Hair follicular keratinocyte (primary cell): ENCODE measurements around the gene DDX54. TPM values are rescaled to one million over a fixed set of nuclear protein-coding genes. Genes with fewer than 3 reads are reported as not detected.

ENCODE experiments used
- total RNA-seq: library from RNA; depleted of rRNA; stranded (reverse); fragments of >200 nt; gene quantifications from 2 replicates; pipeline ENCODE4 v1.2.3, GENCODE V29; 2015

Gene DDX54, protein sequence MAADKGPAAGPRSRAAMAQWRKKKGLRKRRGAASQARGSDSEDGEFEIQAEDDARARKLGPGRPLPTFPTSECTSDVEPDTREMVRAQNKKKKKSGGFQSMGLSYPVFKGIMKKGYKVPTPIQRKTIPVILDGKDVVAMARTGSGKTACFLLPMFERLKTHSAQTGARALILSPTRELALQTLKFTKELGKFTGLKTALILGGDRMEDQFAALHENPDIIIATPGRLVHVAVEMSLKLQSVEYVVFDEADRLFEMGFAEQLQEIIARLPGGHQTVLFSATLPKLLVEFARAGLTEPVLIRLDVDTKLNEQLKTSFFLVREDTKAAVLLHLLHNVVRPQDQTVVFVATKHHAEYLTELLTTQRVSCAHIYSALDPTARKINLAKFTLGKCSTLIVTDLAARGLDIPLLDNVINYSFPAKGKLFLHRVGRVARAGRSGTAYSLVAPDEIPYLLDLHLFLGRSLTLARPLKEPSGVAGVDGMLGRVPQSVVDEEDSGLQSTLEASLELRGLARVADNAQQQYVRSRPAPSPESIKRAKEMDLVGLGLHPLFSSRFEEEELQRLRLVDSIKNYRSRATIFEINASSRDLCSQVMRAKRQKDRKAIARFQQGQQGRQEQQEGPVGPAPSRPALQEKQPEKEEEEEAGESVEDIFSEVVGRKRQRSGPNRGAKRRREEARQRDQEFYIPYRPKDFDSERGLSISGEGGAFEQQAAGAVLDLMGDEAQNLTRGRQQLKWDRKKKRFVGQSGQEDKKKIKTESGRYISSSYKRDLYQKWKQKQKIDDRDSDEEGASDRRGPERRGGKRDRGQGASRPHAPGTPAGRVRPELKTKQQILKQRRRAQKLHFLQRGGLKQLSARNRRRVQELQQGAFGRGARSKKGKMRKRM
- total RNA-seq: 65.5 and 86.8 TPM in 2 replicates

DNA sequence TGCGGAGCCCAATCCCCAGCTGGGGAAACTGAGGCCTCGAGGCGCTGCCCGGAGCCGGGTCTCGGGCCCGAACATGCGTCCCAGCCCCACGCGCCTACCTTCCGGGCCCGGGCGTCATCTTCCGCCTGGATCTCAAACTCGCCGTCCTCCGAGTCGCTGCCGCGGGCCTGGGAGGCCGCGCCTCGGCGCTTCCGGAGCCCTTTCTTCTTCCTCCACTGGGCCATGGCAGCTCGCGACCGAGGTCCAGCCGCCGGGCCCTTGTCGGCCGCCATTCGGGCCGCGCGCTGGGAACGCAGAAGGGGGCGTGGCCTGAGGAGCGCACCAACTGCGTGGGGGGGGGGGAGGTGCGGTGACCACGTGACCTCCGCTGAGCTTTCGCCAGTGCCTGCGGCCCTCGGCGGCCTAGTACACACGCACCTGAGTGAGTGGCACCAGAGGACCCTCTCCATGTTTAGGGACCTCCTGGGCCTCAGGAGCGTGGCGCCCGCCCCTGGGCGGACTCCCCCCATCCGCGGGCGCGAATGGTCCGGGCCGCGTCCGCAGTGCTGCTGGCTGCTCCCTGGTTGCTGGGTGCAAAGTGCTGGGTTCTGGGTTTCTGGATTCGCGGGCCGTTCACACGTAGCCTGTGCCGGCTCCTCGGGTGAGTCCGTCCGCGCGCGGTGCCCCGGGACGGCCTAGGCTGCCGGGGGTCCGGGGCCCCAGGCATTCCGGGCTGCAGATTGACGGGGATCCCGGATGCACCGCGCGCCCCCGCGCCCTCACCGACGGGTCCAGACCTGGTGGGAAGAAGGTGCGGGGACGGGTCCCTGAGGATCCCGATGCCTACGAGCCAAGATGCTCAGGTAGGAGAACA is at the start of gene DDX54, which contains the start of gene RITA1:
Gene DDX54, minus strand, starts transcription at position 299 of the 853 bp plus-strand sequence. Its CDS starts 27 bp downstream, at position 272.
Gene RITA1, plus strand, starts transcription at position 542 of the 853 bp plus-strand sequence. CDS start 1,026 bp downstream, outside the sequence.

DNA sequence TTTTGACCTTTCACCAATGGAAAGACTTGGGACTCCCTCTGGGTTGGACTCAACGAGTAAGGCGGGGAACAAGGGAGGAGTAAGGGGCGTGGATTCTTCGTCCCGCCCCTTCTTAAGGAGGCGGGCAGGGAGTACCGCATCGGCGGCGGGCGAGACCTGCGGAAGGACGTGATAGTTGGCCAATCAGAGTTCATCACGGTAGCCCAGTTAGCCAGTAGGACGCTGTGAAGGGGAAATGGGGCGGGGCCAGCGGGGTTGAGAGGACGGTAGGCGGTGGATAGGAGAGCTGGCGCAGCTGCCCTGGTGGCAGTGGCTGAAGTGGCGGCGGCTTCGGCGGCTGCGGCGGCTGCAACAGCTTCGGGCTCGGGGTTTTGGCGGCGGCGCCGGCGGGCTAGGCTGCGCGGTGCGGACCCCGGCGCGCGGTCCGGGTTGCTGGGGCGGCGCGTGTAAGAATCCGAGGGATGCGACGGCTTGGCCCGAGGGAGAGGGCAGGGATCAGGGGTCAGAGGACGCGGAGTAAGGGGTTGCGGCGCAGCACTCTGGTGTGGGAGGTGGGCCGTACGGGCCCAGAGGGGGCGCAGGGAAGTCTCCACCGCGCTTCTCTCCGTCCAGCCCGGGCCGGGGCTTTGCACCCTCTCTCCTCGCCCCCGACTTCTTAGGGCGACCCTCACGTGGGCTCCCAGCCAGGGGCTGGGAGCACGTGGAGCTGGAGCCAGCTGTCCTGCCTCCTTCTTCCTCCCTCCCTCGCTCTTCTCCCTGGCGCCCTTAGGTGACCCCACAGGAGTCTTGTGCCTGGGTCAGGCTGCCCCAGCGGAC is 36.1 kb upstream of the DDX54 start, which contains the start of gene TPCN1:
Gene TPCN1, plus strand, starts transcription at position 284 of the 816 bp plus-strand sequence. CDS start 5,389 bp downstream, outside the sequence.

DNA sequence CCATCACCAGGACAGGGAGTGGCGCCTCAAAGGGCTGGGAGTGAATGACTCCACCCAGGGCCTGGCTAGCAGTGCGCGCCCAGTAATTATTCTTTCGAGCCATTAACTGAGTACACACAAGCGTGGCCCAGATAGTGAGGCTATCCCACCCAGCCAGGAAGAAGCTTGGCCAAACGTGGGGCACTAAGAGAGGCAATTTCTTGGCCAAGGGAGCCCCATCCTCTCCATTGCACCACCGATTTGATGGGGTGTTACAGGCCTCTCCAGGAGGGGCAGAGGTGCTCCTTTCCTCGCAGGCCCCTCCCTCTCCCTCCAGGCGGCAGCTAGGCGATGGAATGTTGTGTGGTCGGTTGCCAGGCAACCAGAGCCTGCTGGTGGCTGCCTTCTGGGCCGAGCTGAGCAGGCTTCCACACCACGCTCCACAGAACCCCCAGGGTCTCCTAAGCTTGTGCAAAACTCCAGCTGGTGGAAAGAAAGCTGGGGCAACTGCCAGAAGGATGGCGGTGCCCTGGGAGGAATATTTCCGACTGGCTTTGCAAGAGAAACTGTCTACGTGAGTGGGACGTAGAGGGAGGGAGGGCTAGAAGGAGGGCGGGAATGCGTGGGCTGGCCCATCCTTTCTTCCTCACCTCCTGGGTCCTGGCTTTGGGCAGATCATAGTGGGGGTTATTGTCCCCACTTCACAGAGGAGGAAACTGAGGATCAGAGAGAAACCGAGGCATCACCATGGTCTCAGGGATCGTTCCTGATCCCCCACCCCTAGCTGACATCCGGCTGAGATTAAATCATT is 35.7 kb downstream of the DDX54 start, which contains the start of gene CFAP73:
Gene CFAP73, plus strand, starts transcription at position 364 of the 790 bp plus-strand sequence. Its CDS starts 134 bp downstream, at position 498.

DNA sequence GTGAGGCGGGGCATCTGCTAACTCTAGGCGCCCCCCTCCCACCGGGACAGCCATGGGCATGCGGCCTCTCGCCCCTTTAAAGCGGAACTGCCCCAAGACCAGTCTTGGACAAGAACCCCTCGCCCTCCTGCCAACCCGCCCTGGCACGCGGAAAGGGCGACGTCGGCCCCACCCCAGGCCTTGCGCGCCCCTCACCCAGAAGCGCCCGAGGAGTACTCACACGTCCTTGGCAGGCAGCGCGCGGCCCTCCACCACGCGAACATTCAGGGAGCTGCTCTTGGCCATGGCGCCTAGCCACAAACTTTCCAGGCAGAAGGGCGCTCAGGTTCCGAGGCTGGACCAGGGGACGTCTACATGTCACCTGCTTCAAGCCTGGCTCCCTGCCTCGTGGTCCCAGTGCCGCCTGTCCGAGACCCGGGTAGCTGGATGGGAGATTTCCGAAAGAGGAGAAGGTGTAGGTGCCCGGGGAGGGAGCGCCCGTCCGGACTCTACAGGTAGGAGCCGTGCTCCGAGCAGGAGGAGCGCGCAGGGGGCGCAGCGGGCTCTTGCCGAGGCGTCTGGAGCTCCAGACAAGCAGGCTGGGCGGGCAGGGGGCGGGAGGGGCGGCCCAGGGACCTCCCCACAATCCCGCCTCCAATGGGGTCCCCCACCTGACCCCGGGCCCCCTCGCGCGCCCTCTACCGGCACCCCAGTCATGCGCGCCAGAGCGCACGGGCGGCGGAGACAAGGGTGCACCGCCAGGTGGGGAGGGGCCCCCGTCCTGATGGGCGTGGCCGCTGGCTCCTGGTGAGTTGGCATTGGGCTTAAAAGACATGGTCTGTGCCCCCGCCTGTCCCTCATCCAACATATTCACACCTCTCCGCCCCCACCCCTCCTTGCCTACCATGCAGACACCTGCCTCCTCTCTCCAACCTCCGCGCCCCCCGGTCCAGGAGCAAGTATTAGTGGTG is 49.8 kb downstream of the DDX54 start, which contains the start of gene RASAL1:
Gene RASAL1, minus strand, starts transcription at position 584 of the 950 bp plus-strand sequence. Its CDS starts 299 bp downstream, at position 285.

Other genes with a start within 250 kb of the DDX54 start
- gene OAS3, start 247.0 kb downstream of the DDX54 start, total RNA-seq: 18.8 and 20.4 TPM in 2 replicates
- gene OAS2, start 207.0 kb downstream of the DDX54 start, total RNA-seq: 2.7 and 3.5 TPM in 2 replicates
- not detected in 2 replicates for gene DTX1, start 128.7 kb downstream of the DDX54 start, total RNA-seq
- gene RASAL1, start 49.7 kb downstream of the DDX54 start, total RNA-seq: 0.04 and 0.08 TPM in 2 replicates
- not detected in 2 replicates for gene CFAP73, start 35.8 kb downstream of the DDX54 start, total RNA-seq
- gene RITA1, start 243 bp upstream of the DDX54 start, total RNA-seq: 28.9 and 43.7 TPM in 2 replicates
- 23.4 and 44.7 TPM in 2 replicates for gene TPCN1, start 36.0 kb upstream of the DDX54 start, total RNA-seq
- gene SLC8B1, start 149.6 kb upstream of the DDX54 start, total RNA-seq: 11.5 and 21.9 TPM in 2 replicates
- gene PLBD2, start 173.1 kb upstream of the DDX54 start, total RNA-seq: 18.0 and 21.6 TPM in 2 replicates
- gene SDS, start 218.4 kb upstream of the DDX54 start, total RNA-seq: not detected in 2 replicates
- 3.3 and 9.1 TPM in 2 replicates for gene SDSL, start 236.9 kb upstream of the DDX54 start, total RNA-seq